SU-DHL-6 (cell line): Measurements from ENCODE around the gene EMC9.

ENCODE experiments used
- H2AFZ ChIP-seq: fragments of 200-600 bp; sonication (generic); 2 replicates; pipeline ENCODE4 v1.6.1; 2014; ENCODE audit warnings: low read depth, mild to moderate bottlenecking, moderate library complexity, mixed read lengths, antibody characterized with exemption, low read length; ENCODE audit not compliant: severe bottlenecking
- H3F3A ChIP-seq: fragments of 200-600 bp; shearing (Covaris generic); 2 replicates; pipeline ENCODE4 v1.6.0; 2016; ENCODE audit warnings: antibody characterized with exemption, mild to moderate bottlenecking; ENCODE audit not compliant: insufficient read depth
- H3K27ac ChIP-seq: fragments of 200-600 bp; sonication (generic); 2 replicates; pipeline ENCODE4 v1.5.1; 2016; ENCODE audit warnings: low read depth, mild to moderate bottlenecking, low read length, moderate library complexity, mixed read lengths
- H3K27me3 ChIP-seq: fragments of 200-600 bp; sonication (generic), shearing (Covaris generic); 2 replicates; pipeline ENCODE4 v1.6.0; 2014; ENCODE audit warnings: mild to moderate bottlenecking, low read length
- H3K36me3 ChIP-seq: fragments of 200-600 bp; sonication (generic); 2 replicates; pipeline ENCODE4 v1.6.1; 2014; ENCODE audit warnings: mild to moderate bottlenecking, low read length, mixed read lengths
- H3K4me2 ChIP-seq: fragments of 300-600, 200-600 bp; shearing (Covaris generic), sonication (generic); 2 replicates; pipeline ENCODE4 v1.6.0; 2014; ENCODE audit warnings: low read length, low read depth, mild to moderate bottlenecking; ENCODE audit not compliant: poor library complexity, severe bottlenecking
- H3K4me3 ChIP-seq: fragments of 200-600 bp; sonication (generic); 2 replicates; pipeline ENCODE4 v1.5.1; 2014; ENCODE audit warnings: antibody characterized with exemption, low read length, mild to moderate bottlenecking, mixed read lengths; ENCODE audit not compliant: insufficient read depth, poor library complexity, severe bottlenecking
- H3K79me2 ChIP-seq: fragments of 200-600 bp; sonication (generic); 2 replicates; pipeline ENCODE4 v1.6.1; 2014; ENCODE audit warnings: mild to moderate bottlenecking, low read length, moderate library complexity; ENCODE audit not compliant: insufficient read depth
- H3K9ac ChIP-seq: fragments of 200-600 bp; sonication (generic); 2 replicates; pipeline ENCODE4 v1.7.0; 2014; ENCODE audit warnings: mild to moderate bottlenecking, low read length
- H3K9me2 ChIP-seq: fragments of 200-600 bp; sonication (generic); replicated peaks from 2 replicates; pipeline ENCODE4 v1.6.1; 2014; ENCODE audit warnings: low read length; ENCODE audit not compliant: insufficient read depth
- H3K9me3 ChIP-seq: fragments of 200-600 bp; sonication (generic); 2 replicates; pipeline ENCODE4 v1.6.1; 2014; ENCODE audit warnings: low read length, mixed read lengths; ENCODE audit not compliant: insufficient read depth
- H4K20me1 ChIP-seq: fragments of 200-600 bp; sonication (generic); 2 replicates; pipeline ENCODE4 v1.6.1; 2014; ENCODE audit warnings: low read depth, mild to moderate bottlenecking, antibody characterized with exemption, low read length, moderate library complexity, mixed read lengths
- CTCF ChIP-seq: fragments of 200-600 bp; sonication (generic); IDR thresholded peaks from one replicate; pipeline ENCODE4 v1.5.1; 2017; ENCODE audit warnings: antibody characterized with exemption, mild to moderate bottlenecking, low read length, moderate library complexity; ENCODE audit not compliant: insufficient read depth, poor library complexity, severe bottlenecking
- EZH2phosphoT487 ChIP-seq: fragments of 200-600 bp; sonication (generic), shearing (Covaris generic); conservative IDR thresholded peaks from 2 replicates; pipeline ENCODE4 v1.6.1; 2018; ENCODE audit warnings: mild to moderate bottlenecking, antibody characterized with exemption, low read length, moderate library complexity, mixed read lengths

Gene EMC9

GRCh38 chr14:24092110-24092504 lies 49.3 kb downstream of the EMC9 start:
- Histone ChIP-seq H3K4me3 (no peak overlapping the region), H2AFZ (no peak overlapping the region), H3K9me2 (no peaks in the 10 kb centered on the region), H3K4me2 (no peak overlapping the region), H3K9me3 (no peaks in the 10 kb centered on the region), H3K79me2 (peaks cover 8% of the 10 kb centered on the region; the same call in 1 of the 2 replicates), H3F3A (peaks cover 19% of the 10 kb centered on the region), H3K36me3 (no peaks in the 10 kb centered on the region), H3K9ac (no peak overlapping the region), H3K27ac (no peak overlapping the region), H3K27me3 (no peaks in the 10 kb centered on the region), H4K20me1 (no peaks in the 10 kb centered on the region)
- TF ChIP-seq CTCF (no peak), EZH2phosphoT487 (no peak)

- no peak for TF ChIP-seq EZH2phosphoT487
- TF ChIP-seq CTCF: no peak
- Histone ChIP-seq H3K36me3 (no peaks in the 10 kb centered on the region), H3K79me2 (peaks cover 4% of the 10 kb centered on the region; the same call in 1 of the 2 replicates), H2AFZ (no peak overlapping the region), H3K9ac (no peak overlapping the region), H3K4me3 (no peak overlapping the region), H3K9me2 (no peaks in the 10 kb centered on the region), H3K27me3 (no peaks in the 10 kb centered on the region), H4K20me1 (no peaks in the 10 kb centered on the region), H3F3A (peaks cover 9% of the 10 kb centered on the region), H3K27ac (no peak overlapping the region), H3K4me2 (no peak overlapping the region), H3K9me3 (no peaks in the 10 kb centered on the region)
Observed at GRCh38 chr14:24089890-24090289, 51.5 kb downstream of the EMC9 start.
